Right lobe of liver (tissue), 6 donors: ENCODE data around the gene SERHL2. TPM values are rescaled to one million over a fixed set of nuclear protein-coding genes. Genes with fewer than 3 reads are reported as not detected.
A peak's percentile ranks its signal among the peaks of the same experiment; 100 is the strongest.
"Not testable (repeated sequence)": the region's sequence is repeated elsewhere in the genome, so short reads cannot be mapped to it uniquely, and the experiment has no call there.

Experiments used
- ATAC-seq, 4 donors: fragments of 200-7000 bp; cut with Tn5 transposase; one replicate each; pipeline ENCODE4 v1.9.1; 2020; ENCODE audit warnings: mild to moderate bottlenecking in 4 of 4, moderate library complexity in 4 of 4
- DNase-seq, 3 donors: peaks; one replicate each; pipeline ENCODE4 v3.0.0-alpha.2; 2020
- H3K27ac ChIP-seq, 3 donors: fragments of 200-600 bp; one replicate each; pipeline ENCODE4 v1.8.0; 2022
- H3K27me3 ChIP-seq, 2 donors: fragments of 200-600 bp; one replicate each; pipeline ENCODE4 v1.8.0; 2022
- H3K36me3 ChIP-seq, 4 donors: fragments of 200-600 bp; sonication (generic) in 1 of 4; one replicate each; pipeline versions ENCODE4 v1.5.1 to v1.8.0; 2017 to 2022; ENCODE audit warnings: control low read depth in 1 of 4
- H3K4me1 ChIP-seq, 4 donors: fragments of 200-600 bp; sonication (generic) in 1 of 4; one replicate each; pipeline versions ENCODE4 v1.5.1 to v1.8.0; 2017 to 2022; ENCODE audit warnings: control low read depth in 1 of 4
- H3K4me3 ChIP-seq, 3 donors: fragments of 200-600 bp; one replicate each; pipeline ENCODE4 v1.8.0; 2022
- H3K9me3 ChIP-seq, 4 donors: fragments of 200-600 bp; sonication (generic) in 1 of 4; one replicate each; pipeline versions ENCODE4 v1.5.1 to v1.8.0; 2017 to 2022; ENCODE audit warnings: control low read depth in 1 of 4
- POLR2A ChIP-seq: fragments of 450-650 bp; IDR thresholded peaks from one replicate; pipeline ENCODE4 v1.6.1; 2017; ENCODE audit warnings: antibody characterized with exemption, mild to moderate bottlenecking
- WGBS: methylation state at CpG from one replicate; pipeline ENCODE4 v1.1.6; 2018; ENCODE audit warnings: low coverage, low lambda C conversion rate; ENCODE audit not compliant: insufficient coverage; ENCODE audit errors: missing lambda C conversion rate; 5-methylcytosine and 5-hydroxymethylcytosine counted together
- intact Hi-C, 2 donors: fragments of 100-400 bp; cut with DNase I; formaldehyde crosslinking; loops; one replicate each; pipeline versions ENCODE4 v1.11.2 to v1.14.1; 2022
- total RNA-seq, 6 experiments: library from RNA; depleted of rRNA in 2 of 6; stranded (reverse); fragments of >200 nt in 2 of 6; fragmentation: NEBNext Ultra II Directional in 3 of 6; extraction: Animal tissue kit (Norgen Biotek cat#: 25700) in 3 of 6; gene quantifications; one replicate each; pipeline versions ENCODE4 v1.1.0 to v1.2.4, GENCODE V29; 2016 to 2023
- TF ChIP-seq, protein P1 (sequence below), 4 donors: fragments of 200-600 bp in 3 of 4; fragments of 450-650 bp in 1 of 4; IDR thresholded peaks; one replicate each; pipeline versions ENCODE4 v1.5.1 to v1.8.0; 2016 to 2022; ENCODE audit warnings: antibody characterized with exemption in 4 of 4, mild to moderate bottlenecking in 2 of 4
- donor health status: DM: no; HTN: yes; CAD: no.
- donor health status: DM: no; HTN: no; CAD: no.
- donor health status: DM: no; HTN: no; CAD: no.
- donor health status: DM: no; HTN: yes; CAD: no.
- donor health status: DM: no; HTN: yes; CAD: no.

SERHL2 gene
- total RNA-seq, 6 experiments from 2014 or later, result 0.29 to 2.9 (median 0.80) TPM

DNA sequence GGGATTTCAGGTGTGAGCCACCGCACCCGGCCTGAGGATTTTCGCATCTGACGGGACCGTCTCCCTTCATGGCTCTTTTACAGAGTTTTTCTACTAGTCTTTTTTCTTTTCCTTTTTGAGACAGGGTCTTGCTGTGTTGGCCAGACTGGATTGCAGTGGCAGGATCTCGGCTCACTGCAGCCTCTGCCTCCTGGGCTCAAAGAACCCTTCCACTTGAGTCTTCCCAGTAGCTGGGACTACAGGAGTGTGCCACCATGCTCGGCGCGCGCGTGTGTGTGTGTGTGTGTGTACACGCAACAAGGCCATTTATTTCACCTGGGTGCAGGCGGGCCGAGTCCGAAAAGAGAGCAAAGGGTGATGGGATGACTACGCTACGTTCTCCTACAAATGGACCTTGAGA lies 10.9 kb downstream of the SERHL2 start:
- 96% methylated on average over 15 of the region's 17 CpGs for WGBS
- no peaks in the 10 kb centered on the region for H3K27me3 ChIP-seq
- no peak overlapping the region for H3K4me3 ChIP-seq
- DNase-seq (no peak), ATAC-seq (no peak)
- no peak for TF ChIP-seq POLR2A
- TF ChIP-seq, protein P1, sequence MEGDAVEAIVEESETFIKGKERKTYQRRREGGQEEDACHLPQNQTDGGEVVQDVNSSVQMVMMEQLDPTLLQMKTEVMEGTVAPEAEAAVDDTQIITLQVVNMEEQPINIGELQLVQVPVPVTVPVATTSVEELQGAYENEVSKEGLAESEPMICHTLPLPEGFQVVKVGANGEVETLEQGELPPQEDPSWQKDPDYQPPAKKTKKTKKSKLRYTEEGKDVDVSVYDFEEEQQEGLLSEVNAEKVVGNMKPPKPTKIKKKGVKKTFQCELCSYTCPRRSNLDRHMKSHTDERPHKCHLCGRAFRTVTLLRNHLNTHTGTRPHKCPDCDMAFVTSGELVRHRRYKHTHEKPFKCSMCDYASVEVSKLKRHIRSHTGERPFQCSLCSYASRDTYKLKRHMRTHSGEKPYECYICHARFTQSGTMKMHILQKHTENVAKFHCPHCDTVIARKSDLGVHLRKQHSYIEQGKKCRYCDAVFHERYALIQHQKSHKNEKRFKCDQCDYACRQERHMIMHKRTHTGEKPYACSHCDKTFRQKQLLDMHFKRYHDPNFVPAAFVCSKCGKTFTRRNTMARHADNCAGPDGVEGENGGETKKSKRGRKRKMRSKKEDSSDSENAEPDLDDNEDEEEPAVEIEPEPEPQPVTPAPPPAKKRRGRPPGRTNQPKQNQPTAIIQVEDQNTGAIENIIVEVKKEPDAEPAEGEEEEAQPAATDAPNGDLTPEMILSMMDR (IDR thresholded peaks at IDR 0.05), result no peak
- H3K36me3 ChIP-seq, result no peaks in the 10 kb centered on the region
- no peaks in the 10 kb centered on the region for H3K9me3 ChIP-seq
- no peaks in the 10 kb centered on the region for H3K4me1 ChIP-seq
- H3K27ac ChIP-seq, result no peak overlapping the region
- intact Hi-C loops, result no loop called here

DNA sequence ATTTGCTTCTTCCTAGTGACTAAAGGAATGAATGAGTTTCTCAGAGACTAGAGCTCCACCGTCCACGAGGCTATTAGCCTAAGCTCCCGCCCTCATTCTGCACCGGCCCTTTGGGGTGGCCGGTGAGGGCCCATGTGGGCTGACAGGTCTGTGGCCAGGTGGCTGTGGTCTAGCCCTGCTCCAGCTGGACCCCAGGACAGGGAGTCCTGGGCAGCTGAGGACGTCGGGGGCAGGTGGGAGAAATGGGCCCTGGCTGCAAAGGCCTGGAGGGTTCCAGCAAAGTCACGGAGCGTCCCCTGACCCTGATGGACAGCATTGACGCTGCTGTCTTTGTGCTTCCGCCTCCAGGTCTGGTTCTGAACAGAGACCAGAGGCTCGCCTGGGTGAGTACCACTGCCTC lies 12.2 kb downstream of the SERHL2 start:
- TF ChIP-seq POLR2A, result no peak
- TF ChIP-seq, protein P1 (IDR thresholded peaks at IDR 0.05), result no peak
- DNase-seq (no peak), ATAC-seq (no peak)
- WGBS, result 100% methylated on average over 1 of the region's 12 CpGs
- Histone ChIP-seq H3K4me1 (no peaks in the 10 kb centered on the region), H3K9me3 (no peaks in the 10 kb centered on the region), H3K27ac (no peak overlapping the region), H3K36me3 (no peaks in the 10 kb centered on the region), H3K4me3 (no peak overlapping the region), H3K27me3 (no peaks in the 10 kb centered on the region)
- intact Hi-C loops, result no loop called here

DNA sequence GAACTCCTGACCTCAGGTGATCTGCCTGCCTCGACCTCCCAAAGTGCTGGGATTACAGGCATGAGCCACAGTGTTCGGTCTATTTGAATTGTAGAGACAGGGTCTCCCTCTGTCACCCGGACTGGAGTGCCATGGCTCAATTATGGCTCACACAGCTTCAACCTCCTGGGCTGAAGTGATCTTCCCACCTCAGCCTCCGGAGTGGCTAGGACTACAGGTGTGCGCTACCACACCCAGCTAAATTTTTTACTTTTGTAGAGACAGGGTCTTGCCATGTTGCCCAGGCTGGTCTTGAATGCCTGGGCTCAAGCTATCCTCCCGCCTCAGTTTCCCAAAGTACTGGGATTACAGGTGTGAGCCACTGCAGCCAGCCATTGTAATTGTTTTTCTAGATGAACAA lies 14.2 kb downstream of the SERHL2 start:
- ATAC-seq, intact Hi-C loops, H3K4me1 ChIP-seq, H3K27me3 ChIP-seq, DNase-seq, H3K4me3 ChIP-seq, H3K9me3 ChIP-seq, H3K27ac ChIP-seq, H3K36me3 ChIP-seq: not testable (repeated sequence)
- WGBS, result no CpG with 5 or more reads among the region's 6 CpGs

DNA sequence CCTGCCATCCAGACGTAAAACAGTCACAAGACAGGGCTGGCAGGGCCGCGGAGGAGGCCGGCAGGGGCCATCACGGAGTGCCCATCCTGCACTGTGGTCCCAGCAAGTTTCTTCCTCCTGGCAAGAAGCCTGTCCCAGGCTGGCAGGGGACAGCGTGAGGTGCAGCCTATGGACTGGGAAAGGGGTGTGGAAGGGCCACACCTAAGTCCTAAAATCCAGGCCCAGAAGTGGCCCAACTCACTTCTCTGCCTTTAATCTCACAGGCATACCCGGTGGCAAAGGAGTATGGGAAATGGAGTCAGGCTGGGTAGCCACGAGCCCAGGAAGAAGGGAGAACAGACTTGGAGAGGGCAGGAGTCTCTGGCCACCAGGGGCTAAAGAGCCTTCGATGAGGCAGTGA lies 16.8 kb downstream of the SERHL2 start:
- ATAC-seq, result peak in 1 of 4 donors; percentile 8
- H3K4me3 ChIP-seq, H3K9me3 ChIP-seq, H3K4me1 ChIP-seq, intact Hi-C loops, H3K36me3 ChIP-seq, H3K27ac ChIP-seq, DNase-seq, H3K27me3 ChIP-seq: not testable (repeated sequence)
- WGBS, result 76% methylated on average over 3 of the region's 9 CpGs

DNA sequence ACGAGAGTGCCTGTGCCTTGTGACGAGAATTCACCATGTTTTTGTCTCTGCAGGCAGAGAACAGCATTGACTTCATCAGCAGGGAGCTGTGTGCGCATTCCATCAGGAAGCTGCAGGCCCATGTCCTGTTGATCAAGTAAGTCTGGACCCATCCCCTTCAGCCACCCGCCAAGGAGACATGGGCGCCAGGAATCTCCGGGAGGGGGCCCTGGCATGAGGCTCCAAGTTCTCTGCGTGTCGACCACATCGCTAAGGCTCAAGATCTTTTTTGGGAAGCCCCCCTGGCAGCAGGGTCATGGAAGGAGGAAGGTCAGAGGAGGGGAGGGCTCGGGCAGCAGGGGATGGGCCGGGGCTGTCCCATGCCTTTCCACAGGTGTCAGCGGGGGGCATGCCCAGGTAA lies 17.3 kb downstream of the SERHL2 start:
- H3K9me3 ChIP-seq, H3K27me3 ChIP-seq, H3K27ac ChIP-seq, intact Hi-C loops, H3K4me3 ChIP-seq, H3K4me1 ChIP-seq, H3K36me3 ChIP-seq, ATAC-seq, DNase-seq: not testable (repeated sequence)
- no CpG with 5 or more reads among the region's 12 CpGs for WGBS

DNA sequence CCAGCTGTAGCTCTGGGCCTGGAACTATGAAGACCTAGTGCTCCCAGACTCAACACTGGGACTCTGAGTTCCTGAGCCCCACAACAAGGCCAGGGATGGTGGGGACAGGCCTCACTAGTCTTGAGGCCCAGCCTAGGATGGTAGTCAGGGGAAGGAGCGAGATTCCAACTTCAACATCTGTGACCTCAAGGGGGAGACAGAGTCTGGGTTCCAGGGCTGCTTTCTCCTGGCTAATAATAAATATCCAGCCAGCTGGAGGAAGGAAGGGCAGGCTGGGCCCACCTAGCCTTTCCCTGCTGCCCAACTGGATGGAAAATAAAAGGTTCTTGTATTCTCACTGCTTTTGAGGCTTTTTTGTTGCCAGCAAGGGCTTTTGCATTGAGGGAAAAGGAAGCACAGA lies 20.3 kb downstream of the SERHL2 start:
- H3K36me3 ChIP-seq, result peaks cover 0 to 16% (median 3%) of the 10 kb centered on the region in 4 donors
- H3K27me3 ChIP-seq, H3K9me3 ChIP-seq, H3K4me1 ChIP-seq, H3K4me3 ChIP-seq, H3K27ac ChIP-seq, intact Hi-C loops, DNase-seq: not testable (repeated sequence)
- no CpG with 5 or more reads among the region's 1 CpG for WGBS
- ATAC-seq, result peak in 2 of 4 donors; percentile 23 to 26

DNA sequence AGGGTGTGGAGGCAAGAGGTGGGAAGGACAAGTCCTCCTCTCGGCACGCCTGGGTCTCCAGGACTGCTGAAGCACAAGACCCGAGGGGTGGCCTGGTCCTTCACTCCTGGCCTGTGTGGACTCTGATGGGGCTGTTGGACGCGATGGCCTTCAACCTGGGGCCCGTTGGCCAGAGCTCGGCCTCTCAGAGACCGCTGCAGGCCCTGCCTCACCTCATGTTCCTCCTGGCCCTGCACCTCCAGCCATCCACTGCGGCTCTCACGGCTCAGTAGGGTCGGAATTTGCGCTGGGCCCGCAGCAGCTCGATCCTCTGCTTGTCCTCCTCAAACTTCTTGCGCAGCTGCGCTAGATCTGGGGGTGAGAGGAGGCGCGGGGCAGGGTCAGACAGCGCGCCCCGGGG lies 20.7 kb downstream of the SERHL2 start:
- H3K9me3 ChIP-seq, H3K4me3 ChIP-seq, intact Hi-C loops, H3K27me3 ChIP-seq, ATAC-seq, H3K27ac ChIP-seq, H3K4me1 ChIP-seq, DNase-seq: not testable (repeated sequence)
- WGBS, result no CpG with 5 or more reads among the region's 21 CpGs
- peaks cover 0 to 16% (median 3%) of the 10 kb centered on the region in 4 donors for H3K36me3 ChIP-seq

DNA sequence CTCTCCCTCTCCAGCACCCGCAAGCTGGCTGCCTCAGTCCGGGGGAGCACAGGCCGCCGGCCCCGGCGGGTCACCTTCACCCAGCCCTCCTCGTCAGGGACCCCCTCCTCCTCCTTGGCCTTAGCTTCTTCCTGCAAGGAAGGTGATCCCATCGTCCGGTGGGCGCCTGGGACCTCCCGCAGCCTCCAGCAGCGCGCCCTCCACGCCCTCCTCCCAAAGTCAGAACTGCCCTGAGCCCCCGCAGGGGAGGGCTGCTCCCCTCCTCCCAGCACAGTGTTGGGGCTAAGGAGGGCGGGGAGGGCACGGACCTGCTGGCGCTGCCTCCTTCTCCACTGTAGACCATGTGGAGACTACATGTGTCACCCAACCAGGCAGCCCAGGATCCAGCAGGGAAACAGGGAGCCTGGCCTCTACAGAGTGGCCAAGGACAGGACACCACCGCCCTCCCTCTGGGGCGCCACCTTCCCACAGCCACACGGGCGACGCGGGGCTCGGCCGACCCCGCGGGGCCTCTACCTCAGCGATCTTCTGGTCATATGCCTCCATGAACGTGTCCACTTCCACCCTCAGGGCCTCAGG lies 22.3 kb downstream of the SERHL2 start:
- H3K4me3 ChIP-seq, H3K27me3 ChIP-seq, intact Hi-C loops, ATAC-seq, H3K9me3 ChIP-seq, H3K4me1 ChIP-seq, H3K27ac ChIP-seq, DNase-seq: not testable (repeated sequence)
- peaks cover 0 to 16% (median 3%) of the 10 kb centered on the region in 4 donors for H3K36me3 ChIP-seq
- WGBS, result no CpG with 5 or more reads among the region's 30 CpGs

DNA sequence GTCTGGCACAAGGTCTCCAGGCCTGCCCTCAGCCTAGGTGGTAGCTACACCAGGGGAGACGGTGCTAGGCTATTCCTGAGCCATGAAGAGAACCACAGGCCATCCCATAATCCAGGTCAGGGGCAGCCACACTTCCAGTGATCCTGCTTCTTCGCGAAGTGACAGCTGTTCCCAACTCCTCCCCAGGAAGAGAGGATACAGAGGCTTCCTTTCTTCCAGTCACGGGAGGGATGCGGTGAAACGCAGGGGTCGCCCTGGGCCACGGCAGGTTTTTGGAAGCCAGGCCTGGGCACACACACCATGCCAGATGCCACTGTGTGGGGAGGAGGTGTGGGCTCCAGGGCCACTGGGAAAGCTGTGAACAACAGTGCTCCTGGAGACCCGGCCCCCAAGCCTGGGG lies 23.4 kb downstream of the SERHL2 start:
- intact Hi-C loops, H3K27me3 ChIP-seq, H3K4me3 ChIP-seq, H3K27ac ChIP-seq, H3K9me3 ChIP-seq, H3K4me1 ChIP-seq, DNase-seq, ATAC-seq: not testable (repeated sequence)
- WGBS, result 100% methylated on average over 1 of the region's 9 CpGs
- peaks cover 0 to 16% (median 2%) of the 10 kb centered on the region in 4 donors for H3K36me3 ChIP-seq
